Colonic mucosa (tissue), 4 donors: ENCODE measurements around the gene SLC25A45. TPM values are rescaled to one million over a fixed set of nuclear protein-coding genes. Genes with fewer than 3 reads are reported as not detected.

Source experiments
- DNase-seq: peaks from one replicate; pipeline ENCODE4 v3.0.0-alpha.2; 2020
- H3K27ac ChIP-seq: fragments of 200-600 bp; one replicate; pipeline ENCODE4 v1.8.0; 2021
- H3K27me3 ChIP-seq: fragments of 200-600 bp; one replicate; pipeline ENCODE4 v1.8.0; 2021
- H3K36me3 ChIP-seq: fragments of 200-600 bp; one replicate; pipeline ENCODE4 v1.8.0; 2021
- H3K4me1 ChIP-seq: fragments of 200-600 bp; one replicate; pipeline ENCODE4 v1.8.0; 2021; ENCODE audit warnings: mild to moderate bottlenecking
- H3K4me3 ChIP-seq: fragments of 200-600 bp; one replicate; pipeline ENCODE4 v1.8.0; 2021
- H3K9ac ChIP-seq, 2 donors: one replicate each; pipeline ENCODE4 v1.7.0; 2013; ENCODE audit warnings: control low read depth in 2 of 2, low read depth in 2 of 2, low read length in 2 of 2
- H3K9me3 ChIP-seq: fragments of 200-600 bp; one replicate; pipeline ENCODE4 v1.8.0; 2021
- intact Hi-C: fragments of 100-400 bp; cut with DNase I; formaldehyde crosslinking; loops from one replicate; pipeline ENCODE4 v1.14.1; 2022
- total RNA-seq, 2 donors: library from RNA; stranded (reverse); fragmentation: NEBNext Ultra II Directional in 1 of 2; extraction: Animal tissue kit (Norgen Biotek cat#: 25700) in 1 of 2; gene quantifications; one replicate each; pipeline ENCODE4 v1.2.1, GENCODE V29; 2021
- TF ChIP-seq, protein P1 (sequence below): fragments of 200-600 bp; IDR thresholded peaks from one replicate; pipeline ENCODE4 v1.8.0; 2022; ENCODE audit warnings: antibody characterized with exemption, mild to moderate bottlenecking
- donor health status: healthy.
- donor health status: DM: no; HTN: no; CAD: no.
- donor health status: DM: no; HTN: no; CAD: no.

The SLC25A45 gene
- total RNA-seq, 2 donors from 2014 or later = 4.4 to 6.9 TPM

- DNase-seq = no peak
- Histone ChIP-seq H3K36me3 (peaks cover 27% of the 10 kb centered on the region), H3K9me3 (no peaks in the 10 kb centered on the region), H3K27me3 (no peaks in the 10 kb centered on the region), H3K27ac (no peak overlapping the region), H3K9ac (no peak overlapping the region), H3K4me1 (no peaks in the 10 kb centered on the region), H3K4me3 (no peak overlapping the region)
- intact Hi-C loops = no loop called here
- TF ChIP-seq, protein P1, sequence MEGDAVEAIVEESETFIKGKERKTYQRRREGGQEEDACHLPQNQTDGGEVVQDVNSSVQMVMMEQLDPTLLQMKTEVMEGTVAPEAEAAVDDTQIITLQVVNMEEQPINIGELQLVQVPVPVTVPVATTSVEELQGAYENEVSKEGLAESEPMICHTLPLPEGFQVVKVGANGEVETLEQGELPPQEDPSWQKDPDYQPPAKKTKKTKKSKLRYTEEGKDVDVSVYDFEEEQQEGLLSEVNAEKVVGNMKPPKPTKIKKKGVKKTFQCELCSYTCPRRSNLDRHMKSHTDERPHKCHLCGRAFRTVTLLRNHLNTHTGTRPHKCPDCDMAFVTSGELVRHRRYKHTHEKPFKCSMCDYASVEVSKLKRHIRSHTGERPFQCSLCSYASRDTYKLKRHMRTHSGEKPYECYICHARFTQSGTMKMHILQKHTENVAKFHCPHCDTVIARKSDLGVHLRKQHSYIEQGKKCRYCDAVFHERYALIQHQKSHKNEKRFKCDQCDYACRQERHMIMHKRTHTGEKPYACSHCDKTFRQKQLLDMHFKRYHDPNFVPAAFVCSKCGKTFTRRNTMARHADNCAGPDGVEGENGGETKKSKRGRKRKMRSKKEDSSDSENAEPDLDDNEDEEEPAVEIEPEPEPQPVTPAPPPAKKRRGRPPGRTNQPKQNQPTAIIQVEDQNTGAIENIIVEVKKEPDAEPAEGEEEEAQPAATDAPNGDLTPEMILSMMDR = peak; percentile 14
Measured at GRCh38 chr11:65352783-65353182, 29.7 kb downstream of the SLC25A45 start.

- no peak overlapping the region for H3K9ac ChIP-seq
- H3K36me3 ChIP-seq = peaks cover 27% of the 10 kb centered on the region
- H3K4me1 ChIP-seq = no peaks in the 10 kb centered on the region
- TF ChIP-seq, protein P1 = no peak
- no peaks in the 10 kb centered on the region for H3K27me3 ChIP-seq
- no peak for DNase-seq
- H3K4me3 ChIP-seq = no peak overlapping the region
- H3K9me3 ChIP-seq = no peaks in the 10 kb centered on the region
- H3K27ac ChIP-seq = no peak overlapping the region
- intact Hi-C loops = no loop called here
Measured at GRCh38 chr11:65351511-65351910, 30.9 kb downstream of the SLC25A45 start.

DNA sequence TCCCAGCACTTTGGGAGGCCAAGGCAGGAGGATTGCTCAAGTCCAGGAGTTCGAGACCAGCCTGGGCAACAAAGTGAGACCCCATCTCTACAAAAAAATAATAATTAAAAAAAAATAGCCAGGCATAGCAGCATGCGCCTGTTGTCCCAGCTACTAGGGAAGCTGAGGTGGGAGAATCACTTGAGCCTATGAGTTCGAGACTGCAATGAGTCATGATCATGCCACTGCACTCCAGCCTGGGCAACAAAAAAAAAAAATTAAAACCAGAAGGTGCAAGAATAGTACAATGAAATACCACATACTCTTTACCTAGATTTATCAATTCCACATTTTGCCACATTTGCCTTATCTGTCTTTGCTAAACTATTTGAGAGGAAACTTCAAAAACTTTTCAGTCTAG, 40.6 kb downstream of the SLC25A45 start:
- H3K27ac ChIP-seq = no peak overlapping the region
- no peaks in the 10 kb centered on the region for H3K4me1 ChIP-seq
- TF ChIP-seq, protein P1 = no peak
- intact Hi-C loops = no loop called here
- no peak overlapping the region for H3K9ac ChIP-seq
- DNase-seq = no peak
- H3K36me3 ChIP-seq = peaks cover 34% of the 10 kb centered on the region
- H3K4me3 ChIP-seq = no peak overlapping the region
- no peaks in the 10 kb centered on the region for H3K9me3 ChIP-seq
- H3K27me3 ChIP-seq = no peaks in the 10 kb centered on the region

GRCh38 chr11:65340226-65340625, 42.2 kb downstream of the SLC25A45 start:
- Histone ChIP-seq H3K36me3 (peaks cover 34% of the 10 kb centered on the region), H3K9ac (no peak overlapping the region), H3K27ac (no peak overlapping the region), H3K4me3 (no peak overlapping the region), H3K9me3 (no peaks in the 10 kb centered on the region), H3K4me1 (no peaks in the 10 kb centered on the region), H3K27me3 (no peaks in the 10 kb centered on the region)
- intact Hi-C loops = no loop called here
- TF ChIP-seq, protein P1 = no peak
- DNase-seq = no peak

DNA sequence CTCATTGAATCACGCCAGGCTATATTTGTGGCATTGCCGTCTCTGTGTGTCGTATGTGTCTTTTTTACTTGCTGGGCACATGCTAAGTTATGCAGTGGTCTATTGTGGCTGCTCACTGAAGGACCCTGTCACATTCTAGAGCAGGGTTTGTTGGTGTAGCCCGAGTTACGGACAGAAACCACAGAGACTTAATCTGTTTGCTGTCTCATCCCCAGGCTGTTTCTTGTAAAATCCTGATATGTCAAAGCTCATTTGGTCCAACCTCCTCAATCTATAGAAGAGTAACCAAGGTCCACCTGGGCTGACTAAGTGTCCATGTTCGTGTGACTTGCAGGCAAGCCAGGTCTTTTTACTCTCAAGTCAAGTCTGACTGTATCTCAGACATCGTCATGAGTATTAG, 43.8 kb downstream of the SLC25A45 start:
- intact Hi-C loops = no loop called here
- no peak for DNase-seq
- peaks cover 21% of the 10 kb centered on the region for H3K36me3 ChIP-seq
- no peaks in the 10 kb centered on the region for H3K9me3 ChIP-seq
- no peaks in the 10 kb centered on the region for H3K27me3 ChIP-seq
- no peak overlapping the region for H3K4me3 ChIP-seq
- no peak overlapping the region for H3K27ac ChIP-seq
- no peaks in the 10 kb centered on the region for H3K4me1 ChIP-seq
- TF ChIP-seq, protein P1 = no peak
- no peak overlapping the region for H3K9ac ChIP-seq
